Dedifferentiated amniotic fluid mesenchymal stem cell (primary cell): Measurements from ENCODE around the gene ZNF33A.
"Not testable (repeated sequence)": the region's sequence is repeated elsewhere in the genome, so short reads cannot be mapped to it uniquely, and the experiment has no call there.

Experiments used
- DNase-seq: peaks from one replicate; pipeline ENCODE4 v3.0.0-alpha.2; 2016; ENCODE audit errors: extremely low spot score

Gene ZNF33A

DNA sequence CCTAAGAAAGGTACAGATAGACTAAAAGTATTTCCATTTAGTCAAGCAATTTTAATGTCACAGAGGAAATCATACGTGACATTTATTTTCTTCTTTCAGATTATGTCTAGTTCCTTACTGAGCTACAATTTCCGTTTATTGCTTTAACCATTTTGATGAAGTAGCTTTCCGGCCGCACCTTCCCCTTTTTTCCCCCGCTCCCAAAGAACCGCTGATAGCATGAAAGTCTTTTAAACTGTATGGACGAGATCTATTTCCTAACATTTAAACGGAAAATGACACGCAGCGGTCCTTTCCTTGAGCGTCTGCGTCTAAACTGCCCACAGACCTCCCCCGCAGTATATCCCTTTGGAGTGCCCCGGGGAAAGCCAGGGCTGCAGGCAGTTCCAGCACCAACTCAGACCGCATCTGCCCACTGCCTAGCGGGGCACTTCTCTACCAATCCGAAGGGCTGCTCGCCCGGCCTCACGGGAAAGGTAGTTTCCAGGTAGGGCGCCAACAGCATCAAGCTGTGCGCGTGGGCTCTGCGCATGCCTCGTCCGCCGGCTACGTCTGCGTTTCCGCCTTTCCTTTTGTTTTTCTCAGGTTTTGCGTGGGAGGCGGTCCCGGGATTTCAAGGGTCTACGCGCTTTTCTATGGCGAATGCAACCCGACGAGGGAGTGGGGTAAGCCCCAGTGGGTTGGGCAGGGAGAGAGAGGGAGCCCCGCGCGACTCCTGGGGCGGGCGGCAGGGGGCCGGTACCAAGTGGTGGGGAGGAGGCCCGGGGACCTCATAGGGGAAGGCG is at the start of gene ZNF33A:
TSS of gene ZNF33A (plus strand) at position 557 of the 785 bp plus-strand sequence. CDS start 1,667 bp downstream, outside the sequence.
- DNase-seq: peak; percentile 84

- no peak for DNase-seq
Observed at GRCh38 chr10:37965006-37965405, 45.5 kb upstream of the ZNF33A start.

GRCh38 chr10:37972396-37972795 is 38.1 kb upstream of the ZNF33A start:
- no peak for DNase-seq

DNA sequence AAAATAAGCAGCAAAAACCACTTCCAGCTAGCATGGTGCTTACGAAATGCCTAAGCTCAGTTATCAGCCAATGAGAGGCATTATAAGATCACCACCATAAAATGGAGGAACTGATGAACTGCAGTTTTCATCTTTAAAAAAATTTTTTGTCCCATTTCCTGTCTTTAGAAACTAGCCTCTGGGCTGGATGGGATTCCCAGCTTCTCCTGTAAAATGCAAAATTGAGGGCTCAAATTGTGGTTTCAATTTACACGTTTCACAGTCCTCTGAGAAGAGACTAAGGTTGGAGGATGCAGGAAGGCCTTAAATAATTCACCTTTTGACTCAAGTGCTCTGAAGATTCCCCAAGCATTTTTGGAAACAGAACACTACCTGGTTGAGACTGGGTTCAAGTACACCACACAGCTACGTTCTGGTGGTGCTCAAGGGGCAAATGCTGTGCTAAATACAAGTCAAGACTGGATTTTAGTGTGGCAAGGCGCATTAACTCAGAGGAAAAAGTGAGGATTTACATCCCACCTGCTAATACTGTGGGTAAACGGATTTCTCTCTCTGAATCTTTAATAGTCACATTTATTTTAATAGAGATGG is 35.0 kb upstream of the ZNF33A start:
- DNase-seq: no peak

- peak; percentile 99 for DNase-seq
Observed at GRCh38 chr10:37976091-37976879, 34.2 kb upstream of the ZNF33A start, which contains the start of gene ZNF25. ZNF25 (minus strand) TSS chr10:37976647; CDS start chr10:37971722, 4,925 bp downstream.

DNA sequence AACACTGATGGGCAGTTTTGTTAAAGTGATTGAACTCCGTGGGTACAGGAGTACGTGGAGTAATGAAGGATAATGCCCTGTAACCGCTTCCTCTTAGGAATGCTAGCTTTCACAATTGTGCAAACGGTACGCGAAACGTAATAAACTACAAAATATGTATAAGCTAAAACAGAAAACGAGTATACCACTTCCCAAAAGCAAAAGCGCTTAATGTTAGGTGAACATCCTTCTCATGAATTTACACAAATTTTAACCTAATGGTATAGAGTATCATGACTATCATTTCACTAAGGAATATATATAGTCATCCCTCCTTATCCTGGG is 33.6 kb upstream of the ZNF33A start:
- no peak for DNase-seq

DNA sequence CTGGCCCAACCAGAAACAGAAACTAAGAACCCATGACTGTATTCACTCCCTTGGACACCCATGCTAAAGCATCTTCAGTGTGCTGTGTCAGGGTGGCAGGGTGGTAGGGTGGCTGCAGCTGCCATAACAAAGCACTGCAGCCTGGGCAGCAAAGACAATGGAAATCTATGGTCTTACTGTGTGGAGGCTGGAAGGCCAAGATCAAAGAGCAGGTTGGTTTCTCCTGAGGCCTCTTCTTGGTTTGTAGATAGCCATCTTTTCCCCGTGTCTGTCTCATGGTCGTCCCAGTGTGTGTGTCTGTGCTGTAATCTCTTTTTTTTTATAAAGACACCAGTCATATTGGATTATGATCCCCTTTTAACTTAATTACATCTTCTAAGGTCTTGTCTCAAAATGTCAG is 18.8 kb upstream of the ZNF33A start:
- DNase-seq: no peak

- no peak for DNase-seq
Observed at GRCh38 chr10:37992083-37992482, 18.4 kb upstream of the ZNF33A start.

- not testable (repeated sequence) for DNase-seq
Observed at GRCh38 chr10:37998920-37999319, 11.6 kb upstream of the ZNF33A start.

- DNase-seq: not testable (repeated sequence)
Observed at GRCh38 chr10:38000474-38000873, 10.0 kb upstream of the ZNF33A start.

GRCh38 chr10:38003026-38003425 is 7.4 kb upstream of the ZNF33A start:
- DNase-seq: no peak

DNA sequence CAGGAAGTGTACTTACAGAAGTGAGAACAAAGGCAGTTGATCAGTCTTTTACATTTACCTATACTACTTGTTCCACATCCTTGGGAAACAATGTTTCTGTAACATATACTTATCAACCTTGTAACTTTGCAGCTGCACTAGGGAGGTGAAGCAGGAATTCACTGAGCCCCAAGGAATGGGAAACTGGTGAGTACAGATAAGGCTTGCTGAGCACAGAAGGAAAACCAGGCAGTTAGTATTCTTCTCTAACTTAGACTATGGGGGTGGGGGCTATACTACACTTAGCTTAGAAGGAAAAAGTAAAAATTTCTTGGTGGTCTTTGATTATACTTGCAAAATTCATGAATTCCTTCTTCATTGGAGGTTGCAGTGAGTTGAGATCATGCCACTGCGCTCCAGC is 6.9 kb upstream of the ZNF33A start:
- DNase-seq: no peak

GRCh38 chr10:38007551-38007950 is 2.9 kb upstream of the ZNF33A start:
- no peak for DNase-seq

GRCh38 chr10:38007991-38008390 is 2.5 kb upstream of the ZNF33A start:
- no peak for DNase-seq

DNA sequence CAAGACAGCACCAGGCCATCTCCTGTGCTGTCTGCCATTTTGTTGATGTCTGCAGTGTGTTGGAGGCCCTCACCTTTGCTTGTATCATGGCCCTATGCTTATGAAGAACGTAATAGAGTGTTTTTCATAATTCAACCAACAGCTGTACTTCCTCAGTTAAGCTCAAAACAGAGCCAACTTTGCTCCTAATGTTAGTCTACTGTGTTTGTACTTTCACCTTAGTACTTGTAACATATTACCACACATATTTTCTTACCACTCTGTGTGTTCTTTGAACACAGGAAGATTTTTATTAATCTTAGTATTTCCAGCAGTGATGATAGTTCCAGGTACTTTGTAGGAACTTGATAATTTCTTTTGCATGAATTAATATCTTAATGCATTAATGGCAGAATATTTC is 5.9 kb downstream of the ZNF33A start:
- DNase-seq: no peak

GRCh38 chr10:38019124-38019523 is 8.6 kb downstream of the ZNF33A start:
- not testable (repeated sequence) for DNase-seq

GRCh38 chr10:38025283-38025682 is 14.8 kb downstream of the ZNF33A start:
- DNase-seq: no peak

GRCh38 chr10:38027986-38028385 is 17.5 kb downstream of the ZNF33A start:
- no peak for DNase-seq

DNA sequence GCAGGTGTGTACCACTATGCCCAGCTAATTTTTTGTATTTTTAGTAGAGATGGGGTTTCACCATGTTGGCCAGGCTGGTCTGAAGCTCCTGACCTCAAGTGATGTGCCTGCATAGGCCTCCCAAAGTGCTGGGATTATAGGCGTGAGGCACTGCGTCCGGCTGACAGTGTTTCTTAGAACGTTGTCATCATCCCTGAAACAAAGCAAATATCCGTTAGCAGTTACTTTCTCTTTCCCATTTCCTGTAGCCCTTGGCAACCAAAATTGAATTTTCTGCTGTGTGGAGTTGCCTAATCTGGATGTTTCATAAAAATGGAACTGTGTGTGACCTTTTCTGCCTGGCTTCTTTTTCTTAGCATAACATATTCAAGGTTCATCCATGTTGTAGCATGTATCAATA is 22.4 kb downstream of the ZNF33A start:
- DNase-seq: no peak

DNA sequence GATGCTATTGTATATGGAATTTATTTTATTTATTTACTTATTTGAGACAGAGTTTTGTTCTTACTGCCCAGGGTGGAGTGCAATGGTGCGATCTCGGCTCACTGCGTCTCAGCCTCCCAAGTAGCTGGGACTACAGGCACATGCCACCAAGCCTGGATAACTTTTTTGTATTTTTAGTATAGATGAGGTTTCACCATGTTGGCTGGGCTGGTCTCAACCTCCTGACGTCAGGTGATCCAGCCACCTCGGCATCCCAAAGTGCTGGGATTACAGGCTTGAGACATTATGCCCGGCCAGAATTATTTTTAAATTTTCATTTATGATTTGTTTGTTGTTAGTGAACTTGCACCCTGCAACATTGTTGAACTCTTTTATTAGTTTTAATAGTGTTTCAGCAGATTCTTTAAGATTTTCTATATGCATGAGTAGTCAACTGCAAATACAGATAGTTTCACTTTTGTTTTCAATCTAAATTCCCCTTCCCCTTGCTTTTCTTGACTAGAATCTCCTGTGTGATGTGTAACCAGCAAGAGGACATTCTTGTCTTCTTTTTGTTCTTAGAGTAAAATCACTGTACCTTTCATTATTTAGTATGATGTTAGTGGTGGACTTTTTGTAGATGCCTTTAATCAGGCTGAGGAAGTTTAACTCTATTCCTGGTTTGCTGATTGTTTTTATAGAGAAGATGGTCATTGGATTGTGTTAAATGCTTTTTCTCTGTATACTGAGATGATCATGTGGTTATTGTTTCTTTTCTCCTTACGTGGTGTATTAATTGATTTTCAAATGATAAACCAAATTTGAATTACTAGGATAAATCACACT is 27.8 kb downstream of the ZNF33A start:
- no peak for DNase-seq

DNA sequence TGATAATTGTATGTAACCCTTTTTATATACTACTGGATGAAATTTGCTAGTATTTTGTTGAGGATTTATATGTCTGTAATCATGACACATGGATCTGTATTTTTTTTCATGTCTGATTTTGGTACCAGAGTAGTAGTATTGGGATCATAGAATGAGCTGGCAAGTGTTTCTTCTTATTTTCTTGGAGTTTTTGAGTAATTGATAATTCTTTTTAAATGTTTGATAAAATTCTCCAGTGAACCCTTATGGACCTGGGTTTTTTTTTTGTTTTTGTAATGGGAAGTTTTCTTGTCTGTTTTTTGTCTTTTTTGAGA is 28.4 kb downstream of the ZNF33A start:
- DNase-seq: no peak

- DNase-seq: no peak
Observed at GRCh38 chr10:38043516-38043915, 33.0 kb downstream of the ZNF33A start.
